MV-4-11 (cell line): ENCODE results near the gene MYT1.
"Not testable (repeated sequence)": the region's sequence is repeated elsewhere in the genome, so short reads cannot be mapped to it uniquely, and the experiment has no call there.

ENCODE experiments used
- DNase-seq: peaks from one replicate; lab custom pipeline; 2025; lab: John Stamatoyannopoulos, UW

Gene MYT1

GRCh38 chr20:64169091-64169560 is 4.9 kb downstream of the MYT1 start:
- no peak for DNase-seq

DNA sequence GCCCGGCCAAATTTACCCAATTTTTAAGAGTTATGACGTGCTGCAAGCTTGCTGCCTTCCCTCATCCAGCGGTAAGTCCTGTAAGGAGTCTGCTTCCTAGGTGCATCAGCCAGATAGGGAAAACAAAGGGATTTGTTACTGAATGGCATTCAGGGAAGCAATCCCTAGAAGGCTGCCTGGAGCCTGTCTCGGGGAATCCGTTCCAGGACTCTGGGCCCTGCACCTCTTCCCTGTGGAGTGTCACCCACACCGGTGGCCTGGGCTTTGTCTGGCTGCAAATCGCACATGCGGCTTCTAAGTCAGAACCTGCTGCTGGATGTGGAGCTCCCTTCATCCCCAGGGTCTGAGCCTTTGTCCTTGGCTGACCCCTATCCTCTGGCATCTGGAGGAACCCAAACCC is 7.0 kb downstream of the MYT1 start:
- DNase-seq = no peak

- no peak for DNase-seq
Observed at GRCh38 chr20:64173116-64173515, 8.9 kb downstream of the MYT1 start.

- DNase-seq = no peak
Observed at GRCh38 chr20:64176551-64176950, 12.3 kb downstream of the MYT1 start.

GRCh38 chr20:64176971-64177370 is 12.7 kb downstream of the MYT1 start:
- DNase-seq = no peak

- DNase-seq = no peak
Observed at GRCh38 chr20:64177384-64177783, 13.1 kb downstream of the MYT1 start.

GRCh38 chr20:64177787-64178186 is 13.5 kb downstream of the MYT1 start:
- no peak for DNase-seq

GRCh38 chr20:64178925-64179324 is 14.7 kb downstream of the MYT1 start:
- DNase-seq = not testable (repeated sequence)

GRCh38 chr20:64179805-64180204 is 15.6 kb downstream of the MYT1 start:
- DNase-seq = no peak

GRCh38 chr20:64180673-64181072 is 16.4 kb downstream of the MYT1 start:
- DNase-seq = peak; percentile 45

- DNase-seq = no peak
Observed at GRCh38 chr20:64181391-64181790, 17.1 kb downstream of the MYT1 start.

- DNase-seq = no peak
Observed at GRCh38 chr20:64182146-64182865, 18.1 kb downstream of the MYT1 start.

- no peak for DNase-seq
Observed at GRCh38 chr20:64183313-64183712, 19.1 kb downstream of the MYT1 start.

DNA sequence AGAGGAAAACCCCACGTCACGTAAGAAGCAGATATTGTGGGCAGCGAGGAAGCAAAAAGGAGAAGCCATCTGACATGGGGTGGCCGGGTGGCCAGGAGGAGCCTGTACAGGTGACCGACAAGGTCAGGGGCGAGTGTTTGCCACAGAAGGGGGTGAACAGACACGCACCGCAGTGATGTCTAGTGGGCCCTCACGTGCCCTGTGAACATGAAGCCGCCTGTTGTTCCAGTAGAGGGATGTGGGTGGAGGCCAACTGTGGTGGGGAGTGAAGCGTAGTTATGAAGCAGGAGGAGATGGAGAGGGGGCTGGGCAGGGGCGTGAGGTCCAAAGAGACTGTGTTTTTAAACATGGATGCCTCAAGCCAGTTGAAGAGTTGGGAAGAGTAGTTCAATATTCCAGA is 20.5 kb downstream of the MYT1 start:
- no peak for DNase-seq

GRCh38 chr20:64185276-64185900 is 21.1 kb downstream of the MYT1 start:
- no peak for DNase-seq

DNA sequence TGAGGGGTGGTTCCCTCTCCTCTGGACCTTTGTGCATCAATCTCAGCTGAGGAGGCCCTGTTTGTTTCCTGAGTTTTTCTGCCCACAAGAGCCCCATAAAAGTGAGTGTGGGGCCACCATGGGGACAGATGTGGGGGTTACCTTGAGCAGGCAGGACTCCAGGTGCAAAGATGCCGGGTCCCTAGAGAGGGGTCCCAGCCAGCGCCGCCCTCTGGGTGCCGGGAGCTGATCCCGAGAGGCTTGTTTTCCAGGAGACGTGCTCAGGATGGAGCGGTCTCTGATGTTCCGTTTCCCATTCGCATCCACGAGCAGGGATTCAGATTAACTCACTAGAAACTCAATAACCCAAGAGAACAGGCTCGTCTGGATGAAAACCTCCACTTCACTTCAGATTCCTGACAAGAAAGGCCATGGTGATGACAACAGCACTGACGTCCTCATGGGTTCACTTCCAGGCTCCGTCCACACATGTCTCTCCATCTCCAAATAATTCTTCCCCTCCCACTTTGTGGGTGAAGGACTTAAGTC is 21.9 kb downstream of the MYT1 start:
- no peak for DNase-seq

DNA sequence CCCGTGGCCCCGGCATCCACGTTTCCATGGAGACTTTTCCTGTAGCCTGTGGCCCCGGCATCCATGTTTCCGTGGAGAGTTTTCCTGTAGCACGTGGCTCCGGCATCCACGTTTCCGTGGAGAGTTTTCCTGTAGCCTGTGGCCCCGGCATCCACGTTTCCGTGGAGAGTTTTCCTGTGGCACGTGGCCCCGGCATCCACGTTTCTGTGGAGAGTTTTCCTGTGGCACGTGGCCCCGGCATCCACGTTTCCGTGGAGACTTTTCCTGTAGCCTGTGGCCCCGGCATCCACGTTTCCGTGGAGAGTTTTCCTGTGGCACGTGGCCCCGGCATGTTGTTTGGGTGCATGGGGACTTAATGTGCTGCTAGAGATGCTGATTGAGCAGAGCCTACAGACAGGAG is 23.0 kb downstream of the MYT1 start:
- not testable (repeated sequence) for DNase-seq

GRCh38 chr20:64188091-64188490 is 23.8 kb downstream of the MYT1 start:
- DNase-seq = no peak

GRCh38 chr20:64188682-64189529 is 24.7 kb downstream of the MYT1 start:
- DNase-seq = peak; percentile 55

DNA sequence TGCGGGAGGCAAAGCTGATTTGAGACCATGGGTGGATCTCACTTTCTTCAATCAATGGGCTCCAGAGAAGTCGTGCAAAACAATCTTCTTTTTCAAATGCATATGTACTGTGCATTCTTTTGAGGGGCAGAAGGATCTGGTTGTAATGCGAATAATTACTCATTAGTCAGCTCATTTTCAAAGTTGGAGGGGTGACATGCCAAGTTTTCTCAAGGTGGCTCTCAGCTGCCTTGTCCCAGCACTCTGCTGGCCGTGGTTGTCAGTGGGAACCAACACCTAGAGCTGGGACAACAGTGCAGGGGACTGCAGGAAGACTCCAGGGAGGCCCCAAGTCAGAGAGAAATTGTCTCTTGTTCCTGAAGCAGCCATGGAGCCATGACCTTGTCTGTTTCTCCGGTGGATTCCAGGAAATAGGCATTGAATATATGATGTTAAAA is 25.3 kb downstream of the MYT1 start:
- DNase-seq = no peak

GRCh38 chr20:64189986-64190385 is 25.7 kb downstream of the MYT1 start:
- DNase-seq = no peak

DNA sequence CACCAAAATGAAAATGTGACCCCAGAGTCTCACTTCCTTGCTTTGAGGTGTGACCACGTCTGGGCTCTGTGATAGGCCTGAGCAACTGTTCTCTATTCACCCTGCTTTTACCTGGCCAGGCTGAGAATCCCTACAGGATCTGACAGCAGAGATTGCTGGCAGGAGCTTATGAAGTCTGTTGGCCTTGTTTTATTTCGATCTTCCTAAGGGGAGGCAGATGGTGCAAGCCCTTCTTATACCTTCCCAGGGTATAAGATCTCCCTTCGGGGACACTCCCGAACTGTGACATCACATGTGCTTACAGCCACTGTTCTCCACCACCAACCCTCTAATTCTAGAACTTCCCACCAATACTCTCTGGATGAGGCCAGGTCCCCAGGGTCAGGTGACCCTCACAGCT is 26.8 kb downstream of the MYT1 start:
- no peak for DNase-seq

DNA sequence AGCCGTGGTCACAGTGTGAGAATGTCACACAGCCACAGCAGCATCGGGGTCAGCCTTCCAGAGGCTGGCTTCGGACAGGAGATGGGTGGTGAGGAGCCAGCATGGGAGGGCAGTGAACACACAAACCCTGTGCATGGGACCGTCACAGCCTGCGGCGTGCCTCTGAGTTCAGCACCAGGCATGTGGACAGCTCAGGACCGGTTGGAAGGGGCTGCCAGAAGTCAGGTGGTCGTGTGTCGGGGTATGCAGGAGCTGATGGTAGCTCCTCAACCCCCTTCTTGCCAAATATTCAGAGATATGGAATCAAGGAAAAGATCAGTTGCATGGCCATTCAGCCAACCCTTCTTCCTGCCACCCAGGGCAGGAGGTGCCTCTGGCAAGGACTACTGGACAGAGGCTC is 28.2 kb downstream of the MYT1 start:
- DNase-seq = no peak
